Measurements from ENCODE around the gene MPEG1.

- TF ChIP-seq CTCF (IDR thresholded peaks at IDR 0.05) (peak; percentile 95), REST (IDR thresholded peaks at IDR 0.05; ENCODE audit: insufficient read depth in 1 of 2, low read depth in 2 of 2, low read length in 1 of 2) (0 out of 4 replicates have a peak, but pooled peaks of 1 of the 2 experiments have one; percentile 44), POLR2AphosphoS5 (IDR thresholded peaks at IDR 0.05; ENCODE audit: low read depth, low read length) (no peak), TCF7L2 (IDR thresholded peaks at IDR 0.05; ENCODE audit: low read depth, low read length) (no peak)
Measured at GRCh38 chr11:59171508-59172322, 41.0 kb downstream of the MPEG1 start, which contains the start of gene DTX4.

Data from Panc1 (cell line).